ENCODE results near the gene ANK3. TPM values are rescaled to one million over a fixed set of nuclear protein-coding genes. Genes with fewer than 3 reads are reported as not detected.

The ANK3 gene
- total and polyA plus RNA-seq, 3 donors from 2014 or later, result 23.5 to 39.9 (median 38.6) TPM

DNA sequence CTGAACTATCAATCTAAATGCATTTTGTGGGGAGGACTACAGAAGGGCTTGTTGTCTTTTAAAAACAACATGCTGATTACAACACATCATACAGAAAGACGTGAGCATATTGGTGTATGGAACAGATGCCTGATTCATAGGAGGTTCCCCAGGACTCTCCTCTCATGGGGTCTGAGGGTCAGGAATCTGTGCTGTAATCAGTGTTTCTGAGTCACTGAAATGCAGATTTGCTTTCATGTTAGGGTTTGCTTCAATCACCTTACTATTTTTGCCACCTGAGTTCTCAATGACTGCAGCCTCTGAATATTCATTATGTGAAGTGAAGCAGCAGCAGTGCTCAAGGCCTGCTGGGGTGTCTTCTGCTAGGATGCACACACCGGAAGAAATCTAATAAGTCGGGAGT lies 550 bp upstream of the ANK3 start:
- no peaks in the 10 kb centered on the region for H3K4me1 ChIP-seq
- no peaks in the 10 kb centered on the region for H3K36me3 ChIP-seq (ENCODE audit: low read depth, missing control alignments)
- H3K27me3 ChIP-seq, result no peaks in the 10 kb centered on the region
- DNase-seq, result no peak
- H3K9me3 ChIP-seq, result no peaks in the 10 kb centered on the region
- 72 to 79% methylated on average over 3 of the region's 3 CpGs for WGBS, 2 donors
- H3K4me3 ChIP-seq, result no peak overlapping the region
- no peak for TF ChIP-seq POLR2A (IDR thresholded peaks at IDR 0.05)
- TF ChIP-seq, protein P1, sequence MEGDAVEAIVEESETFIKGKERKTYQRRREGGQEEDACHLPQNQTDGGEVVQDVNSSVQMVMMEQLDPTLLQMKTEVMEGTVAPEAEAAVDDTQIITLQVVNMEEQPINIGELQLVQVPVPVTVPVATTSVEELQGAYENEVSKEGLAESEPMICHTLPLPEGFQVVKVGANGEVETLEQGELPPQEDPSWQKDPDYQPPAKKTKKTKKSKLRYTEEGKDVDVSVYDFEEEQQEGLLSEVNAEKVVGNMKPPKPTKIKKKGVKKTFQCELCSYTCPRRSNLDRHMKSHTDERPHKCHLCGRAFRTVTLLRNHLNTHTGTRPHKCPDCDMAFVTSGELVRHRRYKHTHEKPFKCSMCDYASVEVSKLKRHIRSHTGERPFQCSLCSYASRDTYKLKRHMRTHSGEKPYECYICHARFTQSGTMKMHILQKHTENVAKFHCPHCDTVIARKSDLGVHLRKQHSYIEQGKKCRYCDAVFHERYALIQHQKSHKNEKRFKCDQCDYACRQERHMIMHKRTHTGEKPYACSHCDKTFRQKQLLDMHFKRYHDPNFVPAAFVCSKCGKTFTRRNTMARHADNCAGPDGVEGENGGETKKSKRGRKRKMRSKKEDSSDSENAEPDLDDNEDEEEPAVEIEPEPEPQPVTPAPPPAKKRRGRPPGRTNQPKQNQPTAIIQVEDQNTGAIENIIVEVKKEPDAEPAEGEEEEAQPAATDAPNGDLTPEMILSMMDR (IDR thresholded peaks at IDR 0.05), result no peak
- no peak overlapping the region for H3K27ac ChIP-seq
- intact Hi-C loops (cut with DNase I; ENCODE audit: low total_unique reads), result no loop called here

DNA sequence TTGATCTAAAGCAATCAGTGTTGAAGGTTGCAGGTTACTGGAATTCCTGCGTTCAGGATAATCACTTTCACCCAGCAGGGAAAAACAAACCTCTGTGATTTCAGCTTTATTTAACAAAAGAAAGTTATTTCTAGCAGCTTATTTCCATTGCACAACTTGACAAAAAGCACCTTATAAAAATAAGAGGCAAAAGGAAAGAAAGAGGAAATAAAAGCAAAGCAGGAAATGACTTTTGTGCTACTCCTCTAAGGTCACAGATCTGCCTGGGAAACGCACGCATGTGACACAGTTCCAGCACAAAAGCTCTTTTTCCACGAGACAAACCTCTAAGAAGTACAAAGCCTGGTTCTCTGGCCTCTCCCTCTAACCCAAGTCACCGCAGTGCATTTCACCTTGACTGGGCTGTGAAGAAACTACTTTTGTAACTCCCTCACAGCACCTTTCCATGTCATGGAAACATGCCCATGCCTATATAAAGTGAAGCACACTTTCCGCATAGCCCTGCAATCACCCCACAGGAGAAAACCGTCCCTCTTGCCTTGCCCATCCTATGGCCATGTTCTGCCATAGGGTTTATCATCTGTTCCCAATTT lies 870 bp downstream of the ANK3 start:
- TF ChIP-seq POLR2A (IDR thresholded peaks at IDR 0.05), result no peak
- TF ChIP-seq, protein P1 (IDR thresholded peaks at IDR 0.05), result no peak
- no peaks in the 10 kb centered on the region for H3K9me3 ChIP-seq
- H3K4me1 ChIP-seq, result no peaks in the 10 kb centered on the region
- intact Hi-C loops (cut with DNase I; ENCODE audit: low total_unique reads), result no loop called here
- H3K4me3 ChIP-seq, result no peak overlapping the region
- H3K36me3 ChIP-seq (ENCODE audit: low read depth, missing control alignments), result no peaks in the 10 kb centered on the region
- DNase-seq, result no peak
- no peak overlapping the region for H3K27ac ChIP-seq
- 62 to 64% methylated on average over 7 of the region's 7 CpGs for WGBS, 2 donors
- no peaks in the 10 kb centered on the region for H3K27me3 ChIP-seq

DNA sequence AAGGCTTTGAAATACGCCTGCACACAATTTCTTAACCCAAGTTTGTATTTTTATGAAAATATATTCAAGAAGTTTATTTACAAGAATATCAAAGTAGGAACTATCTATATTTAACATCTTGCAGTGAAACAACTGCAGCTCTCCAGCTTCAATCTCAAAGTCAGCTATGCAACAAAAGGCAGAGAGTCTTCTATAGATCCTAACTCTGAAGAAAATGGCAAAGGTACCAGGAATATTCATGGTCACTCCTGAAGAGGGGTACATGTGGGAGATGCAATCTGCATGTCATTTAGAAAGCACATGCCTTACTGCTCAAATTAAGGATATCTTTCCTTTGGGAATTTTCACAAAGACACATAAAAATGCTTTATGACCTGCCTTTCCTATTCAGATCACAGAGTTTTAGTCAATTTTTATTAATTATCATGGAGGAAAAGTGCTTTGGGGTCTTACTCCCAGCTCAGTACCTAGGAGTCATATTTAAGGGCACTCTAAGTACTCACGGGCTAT lies 1.5 kb downstream of the ANK3 start:
- no peaks in the 10 kb centered on the region for H3K36me3 ChIP-seq (ENCODE audit: low read depth, missing control alignments)
- 86 to 95% methylated on average over 2 of the region's 2 CpGs for WGBS, 2 donors
- no peak for TF ChIP-seq POLR2A (IDR thresholded peaks at IDR 0.05)
- TF ChIP-seq, protein P1 (IDR thresholded peaks at IDR 0.05), result no peak
- H3K9me3 ChIP-seq, result no peaks in the 10 kb centered on the region
- no peak overlapping the region for H3K4me3 ChIP-seq
- intact Hi-C loops (cut with DNase I; ENCODE audit: low total_unique reads), result no loop called here
- no peaks in the 10 kb centered on the region for H3K4me1 ChIP-seq
- no peak overlapping the region for H3K27ac ChIP-seq
- no peaks in the 10 kb centered on the region for H3K27me3 ChIP-seq
- no peak for DNase-seq

DNA sequence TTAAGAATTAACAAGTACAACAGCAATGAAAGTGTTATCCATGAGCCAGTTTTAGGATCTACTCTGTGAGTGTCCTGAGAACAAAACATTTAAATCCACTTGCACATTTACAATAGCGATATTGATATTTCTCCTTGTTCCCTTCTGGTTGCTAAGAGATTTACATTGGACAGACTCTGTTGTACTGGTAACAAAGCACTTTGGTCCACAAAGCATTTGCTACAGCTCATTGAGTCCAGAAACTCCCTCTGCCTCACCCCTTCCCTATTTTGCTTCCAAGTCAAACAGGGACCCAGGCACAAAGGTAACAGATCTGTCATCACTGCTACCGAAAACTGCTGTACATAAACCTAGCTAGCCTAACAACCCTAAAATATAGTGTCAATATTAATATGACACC lies 2.1 kb downstream of the ANK3 start:
- H3K27me3 ChIP-seq, result no peaks in the 10 kb centered on the region
- H3K27ac ChIP-seq, result no peak overlapping the region
- no peaks in the 10 kb centered on the region for H3K36me3 ChIP-seq (ENCODE audit: low read depth, missing control alignments)
- no peak overlapping the region for H3K4me3 ChIP-seq
- DNase-seq, result no peak
- TF ChIP-seq, protein P1 (IDR thresholded peaks at IDR 0.05), result no peak
- TF ChIP-seq POLR2A (IDR thresholded peaks at IDR 0.05), result no peak
- H3K9me3 ChIP-seq, result no peaks in the 10 kb centered on the region
- intact Hi-C loops (cut with DNase I; ENCODE audit: low total_unique reads), result no loop called here
- WGBS, 2 donors, result 84 to 97% methylated on average over 2 of the region's 2 CpGs
- H3K4me1 ChIP-seq, result no peaks in the 10 kb centered on the region

DNA sequence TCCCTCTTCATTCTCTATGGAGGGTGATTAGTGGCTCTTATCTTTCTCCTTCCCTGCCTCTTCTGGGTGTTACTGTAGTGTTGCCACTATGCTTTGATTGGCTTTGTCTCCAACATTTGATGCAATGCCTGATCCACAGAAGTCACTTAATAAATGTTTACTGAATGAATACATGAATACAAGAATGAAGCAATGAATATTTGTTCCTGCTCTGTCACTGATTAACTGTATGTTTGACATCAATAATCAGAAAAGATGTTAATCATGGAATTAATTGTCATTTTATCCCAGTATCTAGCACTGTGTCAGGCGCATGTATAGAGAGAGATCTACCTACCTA lies 4.3 kb downstream of the ANK3 start:
- 91 to 98% methylated on average over 1 of the region's 1 CpG for whole genome bisulfite sequencing, 2 donors
- Histone ChIP-seq H3K27me3 (no peaks in the 10 kb centered on the region), H3K4me3 (no peak overlapping the region), H3K27ac (no peak overlapping the region), H3K9me3 (no peaks in the 10 kb centered on the region), H3K36me3 (ENCODE audit: low read depth, missing control alignments) (no peaks in the 10 kb centered on the region), H3K4me1 (no peaks in the 10 kb centered on the region)
- no peak for TF ChIP-seq POLR2A (IDR thresholded peaks at IDR 0.05)
- TF ChIP-seq, protein P1 (IDR thresholded peaks at IDR 0.05), result no peak
- intact Hi-C loops (cut with DNase I; ENCODE audit: low total_unique reads), result no loop called here
- no peak for DNase-seq

Measured in testis (tissue), 3 donors.